Measurements from ENCODE around the gene ZDHHC8. TPM values are rescaled to one million over a fixed set of nuclear protein-coding genes. Genes with fewer than 3 reads are reported as not detected.

ZDHHC8 gene
- total RNA-seq, 2 experiments from 2014 or later = 26.4 to 31.3 TPM

- Mint-ChIP-seq H3K27ac (no peak overlapping the region), H3K4me1 (ENCODE audit: low read depth) (peaks cover 17% of the 10 kb centered on the region), H3K9me3 (no peaks in the 10 kb centered on the region), H3K4me3 (no peak overlapping the region), H3K27me3 (ENCODE audit: low read depth) (no peaks in the 10 kb centered on the region), H3K36me3 (ENCODE audit: low read depth) (no peaks in the 10 kb centered on the region)
- intact Hi-C loops (cut with micrococcal nuclease) = no loop called here
- CTCF ChIA-PET = no interaction called here
- no peak for DNase-seq
Measured at GRCh38 chr22:20137671-20138416, 6.2 kb downstream of the ZDHHC8 start.

- peaks cover 12% of the 10 kb centered on the region for H3K4me1 Mint-ChIP-seq (ENCODE audit: low read depth)
- H3K4me3 Mint-ChIP-seq = no peak overlapping the region
- no peaks in the 10 kb centered on the region for H3K27me3 Mint-ChIP-seq (ENCODE audit: low read depth)
- no peaks in the 10 kb centered on the region for H3K9me3 Mint-ChIP-seq
- DNase-seq = no peak
- no peaks in the 10 kb centered on the region for H3K36me3 Mint-ChIP-seq (ENCODE audit: low read depth)
- intact Hi-C loops (cut with micrococcal nuclease) = no loop called here
- no peak overlapping the region for H3K27ac Mint-ChIP-seq
- CTCF ChIA-PET = no interaction called here
Measured at GRCh38 chr22:20138417-20138738, 6.8 kb downstream of the ZDHHC8 start.

GRCh38 chr22:20138868-20139267 is 7.3 kb downstream of the ZDHHC8 start:
- Mint-ChIP-seq H3K27me3 (ENCODE audit: low read depth) (no peaks in the 10 kb centered on the region), H3K4me1 (ENCODE audit: low read depth) (peaks cover 8% of the 10 kb centered on the region), H3K9me3 (no peaks in the 10 kb centered on the region), H3K4me3 (no peak overlapping the region), H3K36me3 (ENCODE audit: low read depth) (no peaks in the 10 kb centered on the region), H3K27ac (no peak overlapping the region)
- DNase-seq = no peak
- intact Hi-C loops (cut with micrococcal nuclease) = no loop called here
- CTCF ChIA-PET = interaction anchor here (0.7 kb wide), 1 partner anchor 18 kb away, joined by 3 read pairs; no protein-coding TSS in a partner anchor

- H3K9me3 Mint-ChIP-seq = no peaks in the 10 kb centered on the region
- no peaks in the 10 kb centered on the region for H3K36me3 Mint-ChIP-seq (ENCODE audit: low read depth)
- H3K27ac Mint-ChIP-seq = no peak overlapping the region
- intact Hi-C loops (cut with micrococcal nuclease) = no loop called here
- CTCF ChIA-PET = interaction anchor here (0.7 kb wide), 1 partner anchor 17 kb away, joined by 3 read pairs; no protein-coding TSS in a partner anchor
- H3K4me1 Mint-ChIP-seq (ENCODE audit: low read depth) = peaks cover 7% of the 10 kb centered on the region
- H3K4me3 Mint-ChIP-seq = no peak overlapping the region
- no peaks in the 10 kb centered on the region for H3K27me3 Mint-ChIP-seq (ENCODE audit: low read depth)
- no peak for DNase-seq
Measured at GRCh38 chr22:20139391-20140106, 7.9 kb downstream of the ZDHHC8 start.

GRCh38 chr22:20140107-20140445 is 8.5 kb downstream of the ZDHHC8 start:
- Mint-ChIP-seq H3K4me3 (no peak overlapping the region), H3K27me3 (ENCODE audit: low read depth) (no peaks in the 10 kb centered on the region), H3K27ac (no peak overlapping the region), H3K4me1 (ENCODE audit: low read depth) (peaks cover 7% of the 10 kb centered on the region), H3K9me3 (no peaks in the 10 kb centered on the region), H3K36me3 (ENCODE audit: low read depth) (no peaks in the 10 kb centered on the region)
- intact Hi-C loops (cut with micrococcal nuclease) = no loop called here
- DNase-seq = no peak
- CTCF ChIA-PET = no interaction called here

GRCh38 chr22:20140521-20140964 is 8.9 kb downstream of the ZDHHC8 start:
- Mint-ChIP-seq H3K36me3 (ENCODE audit: low read depth) (no peaks in the 10 kb centered on the region), H3K4me3 (no peak overlapping the region), H3K27me3 (ENCODE audit: low read depth) (no peaks in the 10 kb centered on the region), H3K27ac (no peak overlapping the region), H3K9me3 (no peaks in the 10 kb centered on the region), H3K4me1 (ENCODE audit: low read depth) (peaks cover 7% of the 10 kb centered on the region)
- intact Hi-C loops (cut with micrococcal nuclease) = no loop called here
- DNase-seq = no peak
- CTCF ChIA-PET = no interaction called here

GRCh38 chr22:20141186-20142077 is 9.8 kb downstream of the ZDHHC8 start:
- Mint-ChIP-seq H3K9me3 (no peaks in the 10 kb centered on the region), H3K4me1 (ENCODE audit: low read depth) (peaks cover 4% of the 10 kb centered on the region), H3K27ac (no peak overlapping the region), H3K27me3 (ENCODE audit: low read depth) (no peaks in the 10 kb centered on the region), H3K36me3 (ENCODE audit: low read depth) (no peaks in the 10 kb centered on the region), H3K4me3 (no peak overlapping the region)
- intact Hi-C loops (cut with micrococcal nuclease) = no loop called here
- CTCF ChIA-PET = no interaction called here
- no peak for DNase-seq

- no peak for DNase-seq
- Mint-ChIP-seq H3K4me3 (no peak overlapping the region), H3K27me3 (ENCODE audit: low read depth) (no peaks in the 10 kb centered on the region), H3K9me3 (no peaks in the 10 kb centered on the region), H3K36me3 (ENCODE audit: low read depth) (no peaks in the 10 kb centered on the region), H3K27ac (no peak overlapping the region), H3K4me1 (ENCODE audit: low read depth) (peaks cover 2% of the 10 kb centered on the region)
- CTCF ChIA-PET = interaction anchor here (0.6 kb wide), 1 partner anchor 42 kb away, joined by 3 read pairs; no protein-coding TSS in a partner anchor
- intact Hi-C loops (cut with micrococcal nuclease) = no loop called here
Measured at GRCh38 chr22:20142711-20143621, 11.4 kb downstream of the ZDHHC8 start.

- no peak overlapping the region for H3K27ac Mint-ChIP-seq
- H3K36me3 Mint-ChIP-seq (ENCODE audit: low read depth) = no peaks in the 10 kb centered on the region
- H3K27me3 Mint-ChIP-seq (ENCODE audit: low read depth) = no peaks in the 10 kb centered on the region
- no peaks in the 10 kb centered on the region for H3K4me1 Mint-ChIP-seq (ENCODE audit: low read depth)
- no peak for DNase-seq
- no peak overlapping the region for H3K4me3 Mint-ChIP-seq
- intact Hi-C loops (cut with micrococcal nuclease) = no loop called here
- CTCF ChIA-PET = no interaction called here
- H3K9me3 Mint-ChIP-seq = no peaks in the 10 kb centered on the region
Measured at GRCh38 chr22:20143883-20144665, 12.5 kb downstream of the ZDHHC8 start.

GRCh38 chr22:20145206-20145831 is 13.7 kb downstream of the ZDHHC8 start:
- Mint-ChIP-seq H3K27ac (no peak overlapping the region), H3K36me3 (ENCODE audit: low read depth) (no peaks in the 10 kb centered on the region), H3K4me3 (no peak overlapping the region), H3K9me3 (no peaks in the 10 kb centered on the region), H3K4me1 (ENCODE audit: low read depth) (no peaks in the 10 kb centered on the region), H3K27me3 (ENCODE audit: low read depth) (no peaks in the 10 kb centered on the region)
- DNase-seq = no peak
- CTCF ChIA-PET = no interaction called here
- intact Hi-C loops (cut with micrococcal nuclease) = no loop called here

- H3K9me3 Mint-ChIP-seq = no peaks in the 10 kb centered on the region
- DNase-seq = no peak
- no peak overlapping the region for H3K4me3 Mint-ChIP-seq
- H3K27ac Mint-ChIP-seq = no peak overlapping the region
- CTCF ChIA-PET = no interaction called here
- intact Hi-C loops (cut with micrococcal nuclease) = no loop called here
- no peaks in the 10 kb centered on the region for H3K36me3 Mint-ChIP-seq (ENCODE audit: low read depth)
- no peaks in the 10 kb centered on the region for H3K4me1 Mint-ChIP-seq (ENCODE audit: low read depth)
- H3K27me3 Mint-ChIP-seq (ENCODE audit: low read depth) = no peaks in the 10 kb centered on the region
Measured at GRCh38 chr22:20145832-20146223, 14.2 kb downstream of the ZDHHC8 start.
